HG03354 (cell line): ENCODE data around the gene PALLD.

Source experiments
- ATAC-seq: cut with Tn5 transposase; IDR thresholded peaks from one replicate; pipeline ENCODE4 v1.9.1; 2021; ENCODE audit warnings: mild to moderate bottlenecking; ENCODE audit not compliant: unreplicated experiment, poor library complexity, severe bottlenecking

PALLD gene

DNA sequence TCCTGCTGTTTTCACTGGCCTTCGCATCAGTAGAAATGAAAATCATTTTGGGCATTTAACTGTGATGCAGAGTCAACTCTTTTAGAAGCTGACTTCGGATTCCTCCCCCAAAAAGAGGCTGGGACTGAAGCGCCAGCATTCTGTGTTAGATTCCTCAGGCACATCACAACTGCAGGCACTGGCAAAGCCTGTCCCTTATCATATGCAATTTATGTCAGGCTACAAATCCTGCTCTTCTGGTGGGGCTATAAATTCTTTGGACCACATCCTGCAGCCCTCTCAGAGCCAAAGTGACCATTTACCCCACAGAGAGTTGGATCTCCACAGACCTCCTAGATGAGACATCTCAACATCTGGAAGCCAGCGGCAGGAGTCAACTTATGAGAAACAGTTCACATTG, 374.8 kb downstream of the PALLD start:
- no peak for ATAC-seq

- ATAC-seq, result no peak
These were observed 377.2 kb downstream of the PALLD start for GRCh38 chr4:168874083-168874482.

DNA sequence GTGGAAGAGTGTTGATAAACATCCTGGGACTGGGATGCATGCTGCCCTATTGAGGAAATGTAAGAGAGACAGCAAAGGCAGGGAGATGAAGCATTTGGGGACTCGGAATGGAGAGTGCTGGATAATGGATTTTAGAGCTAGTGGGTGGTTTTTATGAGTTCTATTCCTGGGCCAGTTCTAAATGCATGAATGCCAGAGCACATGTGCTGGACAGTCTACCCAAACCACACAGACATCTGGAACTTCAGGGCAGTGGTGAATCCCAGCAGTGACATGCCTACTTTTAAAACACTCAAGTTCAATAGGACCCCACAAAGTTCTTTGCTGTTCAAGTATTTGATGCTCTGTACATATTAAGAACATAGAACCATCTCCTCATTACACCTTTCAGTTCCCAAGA, 379.3 kb downstream of the PALLD start:
- no peak for ATAC-seq

- ATAC-seq, result peak; percentile 49
These were observed 380.9 kb downstream of the PALLD start for GRCh38 chr4:168877511-168878491.

- ATAC-seq, result no peak
These were observed 381.8 kb downstream of the PALLD start for GRCh38 chr4:168878623-168879022.

- ATAC-seq, result peak; percentile 42
These were observed 382.3 kb downstream of the PALLD start for GRCh38 chr4:168879188-168879587.

DNA sequence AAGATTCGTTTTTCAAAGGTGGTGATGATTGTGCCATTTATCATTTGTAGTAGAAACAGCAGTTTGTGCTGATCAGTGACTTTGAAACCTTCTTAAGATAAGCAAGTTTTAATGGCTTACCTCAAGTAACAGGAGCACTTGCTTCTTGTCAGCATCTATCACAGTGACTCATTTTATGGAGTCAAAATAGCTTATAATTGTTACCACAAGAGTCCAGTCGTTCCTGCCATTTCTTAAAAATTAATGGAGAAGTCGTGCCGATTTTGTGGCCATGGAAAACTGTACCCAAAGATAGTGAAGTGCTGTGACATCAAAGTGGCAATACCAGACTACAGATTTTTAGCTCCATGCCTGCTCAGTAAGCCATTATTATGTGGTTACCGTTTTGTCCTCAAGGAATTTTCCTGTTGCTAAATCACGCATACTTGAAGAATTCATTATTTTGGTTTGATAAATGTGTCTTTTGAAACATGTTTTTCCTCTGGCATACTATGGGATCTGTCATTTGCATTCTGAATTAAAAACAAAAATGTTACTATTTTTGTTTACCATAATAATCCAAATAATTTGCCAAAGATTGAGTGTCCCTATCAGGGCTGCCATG, 383.3 kb downstream of the PALLD start:
- ATAC-seq, result no peak

DNA sequence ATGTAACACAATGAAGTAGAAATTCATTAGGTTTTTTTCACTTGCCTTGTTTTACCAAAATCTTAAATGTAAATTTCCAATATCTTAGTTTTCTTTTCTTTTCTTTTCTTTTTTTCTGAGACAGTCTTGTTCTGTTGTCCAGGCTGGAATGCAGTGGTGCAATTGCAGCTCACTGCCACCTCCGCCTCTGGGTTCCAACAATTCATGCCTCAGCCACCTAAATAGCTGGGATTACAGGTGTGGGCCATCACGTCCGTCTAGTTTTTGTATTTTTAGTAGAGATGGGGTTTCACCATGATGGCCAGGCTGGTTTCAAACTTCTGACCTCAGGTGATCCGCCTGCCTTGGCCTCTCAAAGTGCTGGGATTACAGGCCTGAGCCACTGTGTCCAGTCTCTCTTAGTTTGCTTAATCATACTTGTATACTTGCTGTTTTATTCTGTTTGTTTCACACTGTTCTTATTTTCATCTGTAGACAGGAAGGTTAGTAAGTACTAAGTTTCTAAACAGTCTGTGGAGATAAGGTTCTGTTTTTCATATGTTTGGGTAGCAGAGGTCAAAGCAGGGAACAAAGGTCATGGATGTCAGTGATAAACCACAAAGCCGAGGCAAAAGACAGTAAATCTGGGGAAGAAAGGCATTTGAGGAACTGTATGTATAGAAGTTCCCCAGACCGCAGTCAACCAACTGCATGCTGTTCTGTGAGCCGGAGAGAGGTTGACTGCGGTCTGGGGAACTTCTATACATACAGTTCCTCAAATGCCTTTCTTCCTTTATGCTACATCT, 384.2 kb downstream of the PALLD start:
- peak; percentile 65 for ATAC-seq

GRCh38 chr4:168881781-168882420, 385.0 kb downstream of the PALLD start:
- ATAC-seq, result peak; percentile 1

DNA sequence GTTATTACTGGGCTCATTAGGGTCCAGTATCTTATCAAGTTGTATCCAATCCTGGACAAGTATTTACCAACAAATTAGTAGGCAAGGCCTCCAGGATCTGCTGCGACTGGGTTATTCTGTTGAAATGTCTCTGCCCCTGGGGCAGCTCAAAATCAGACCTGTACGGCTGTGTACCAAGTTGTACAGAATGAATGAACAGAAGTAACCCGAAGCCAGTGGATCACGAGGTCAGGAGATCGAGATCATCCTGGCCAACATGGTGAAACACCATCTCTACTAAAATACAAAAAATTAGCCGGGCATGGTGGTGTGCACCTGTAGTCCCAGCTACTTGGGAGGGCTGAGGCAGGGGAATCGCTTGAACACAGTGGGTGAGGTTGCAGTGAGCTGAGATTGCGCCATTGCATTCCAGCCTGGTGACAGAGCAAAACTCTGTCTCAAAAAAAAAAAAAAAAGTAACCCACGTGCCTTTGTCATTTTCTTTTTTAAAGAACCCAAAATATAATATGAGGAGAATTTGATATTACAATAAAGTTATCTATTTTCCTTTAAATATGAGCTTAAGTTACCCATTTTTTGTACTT, 385.9 kb downstream of the PALLD start:
- ATAC-seq, result no peak

- ATAC-seq, result no peak
These were observed 386.7 kb downstream of the PALLD start for GRCh38 chr4:168883513-168883912.

DNA sequence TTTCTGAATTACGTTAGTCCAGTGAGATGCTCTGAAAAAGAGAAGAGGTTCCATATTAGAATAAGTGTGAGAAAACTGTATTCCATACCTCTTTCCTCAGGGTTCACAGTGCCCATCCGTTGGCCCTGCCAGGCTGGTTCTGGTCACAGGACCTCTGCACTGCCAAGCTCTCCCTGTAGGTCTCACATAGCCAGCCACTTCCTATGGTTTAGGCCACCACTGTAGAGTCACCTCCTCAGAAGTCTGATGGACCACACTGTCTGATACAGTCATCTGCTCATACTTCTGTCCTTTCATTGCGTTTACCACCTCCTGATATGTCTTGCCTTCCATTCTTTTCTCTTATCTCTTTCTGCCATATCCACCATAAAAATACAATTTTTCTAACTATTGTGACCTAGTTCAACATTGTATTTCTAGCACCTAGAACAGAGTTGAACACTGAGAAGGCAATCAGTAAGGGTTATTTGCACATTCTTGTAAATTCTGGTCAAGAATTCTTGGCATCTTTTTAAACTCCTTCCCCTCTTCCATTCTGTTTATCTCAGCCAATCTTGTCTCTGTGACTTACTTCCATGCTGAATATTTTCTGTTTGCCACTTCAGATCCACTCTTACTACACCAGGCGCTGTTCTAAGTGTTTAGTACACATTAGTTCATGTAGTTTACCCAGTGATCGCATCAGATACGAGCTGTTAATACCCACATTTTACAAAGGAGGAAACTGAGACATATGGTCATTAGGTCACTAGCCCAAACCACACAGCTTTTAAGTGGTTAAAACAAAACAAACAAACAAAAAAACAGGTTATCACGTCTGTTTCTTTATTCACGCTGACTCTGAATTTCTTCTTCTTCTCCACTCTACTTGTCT, 387.6 kb downstream of the PALLD start:
- no peak for ATAC-seq

DNA sequence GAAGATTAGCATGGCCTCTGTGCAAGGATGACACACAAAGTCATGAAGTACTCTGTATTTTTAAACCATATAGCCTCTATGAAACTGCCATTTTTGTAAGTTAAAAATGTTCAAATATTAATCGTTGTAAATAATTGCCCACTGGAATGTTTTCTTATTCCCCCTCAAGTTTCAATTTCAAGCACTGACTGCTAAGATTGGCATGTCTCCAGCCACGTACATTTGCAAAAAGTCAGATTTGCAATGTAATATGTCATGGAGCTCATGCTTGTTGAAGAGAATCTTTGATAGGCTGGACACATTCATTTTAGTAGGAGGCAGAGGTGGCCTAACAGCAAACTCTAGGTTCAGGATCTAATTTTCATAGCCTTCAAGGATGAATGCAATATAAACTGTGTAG, 388.5 kb downstream of the PALLD start:
- ATAC-seq, result no peak

DNA sequence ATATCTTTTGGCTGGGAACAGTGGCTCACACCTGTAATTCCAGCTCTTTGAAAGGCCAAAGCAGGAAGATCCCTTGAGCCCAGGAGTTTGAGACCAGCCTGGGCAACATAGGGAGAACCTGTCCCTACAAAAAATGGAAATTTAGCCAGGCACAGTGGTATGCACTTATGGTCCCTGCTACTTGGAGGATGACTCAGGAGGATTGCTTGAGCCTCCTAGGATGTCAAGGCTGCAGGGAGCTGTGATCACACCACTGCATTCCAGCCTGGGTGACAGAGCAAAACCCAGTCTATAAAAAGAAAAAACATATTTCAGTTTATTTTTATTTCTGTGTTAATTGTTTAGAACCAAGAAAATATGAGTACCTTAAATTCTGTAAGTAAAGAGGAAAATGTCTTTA, 389.5 kb downstream of the PALLD start:
- ATAC-seq, result no peak

DNA sequence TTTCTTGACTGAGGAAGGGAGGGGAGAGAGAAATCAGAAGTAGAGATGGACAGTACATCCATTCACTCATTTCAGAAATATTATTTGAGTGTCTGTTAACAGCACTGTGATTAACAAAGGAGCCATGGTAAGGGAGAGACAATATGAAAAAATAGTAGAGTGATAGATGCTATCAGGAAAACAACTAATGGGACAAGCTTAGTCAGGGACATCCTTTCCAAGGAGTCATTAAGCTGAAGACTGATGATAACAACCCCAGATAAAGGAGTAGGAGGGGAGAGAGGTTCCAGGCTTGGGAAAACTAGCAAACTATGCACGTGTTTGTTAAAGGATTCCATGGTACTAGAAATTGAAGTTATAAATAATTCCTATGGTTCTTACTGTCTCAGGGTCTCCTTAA, 391.0 kb downstream of the PALLD start:
- no peak for ATAC-seq

DNA sequence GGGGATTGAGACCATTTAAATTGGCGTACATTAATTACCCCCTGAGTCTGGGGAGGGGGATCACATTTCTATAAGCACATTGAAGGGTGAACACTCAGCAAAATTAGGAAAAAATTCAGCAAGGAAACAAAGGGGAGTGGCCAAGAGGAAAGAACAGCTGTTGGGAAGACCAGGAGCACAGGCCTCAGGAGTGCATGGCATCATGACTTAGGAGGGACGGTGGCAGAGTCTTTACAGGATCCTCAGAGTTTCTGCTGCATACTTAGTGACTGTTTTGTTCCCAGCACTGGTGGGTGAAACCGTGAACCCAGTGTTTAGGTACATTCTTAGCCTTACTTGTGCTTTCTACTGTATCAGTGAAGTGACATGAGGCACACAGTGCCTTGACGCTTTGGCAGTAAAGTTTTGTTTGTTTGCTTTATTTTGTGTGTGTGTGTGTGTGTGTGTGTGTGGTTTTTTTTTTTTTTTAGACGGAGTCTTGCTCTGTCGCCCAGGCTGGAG, 391.9 kb downstream of the PALLD start:
- ATAC-seq, result no peak

- no peak for ATAC-seq
These were observed 394.2 kb downstream of the PALLD start for GRCh38 chr4:168891086-168891485.

DNA sequence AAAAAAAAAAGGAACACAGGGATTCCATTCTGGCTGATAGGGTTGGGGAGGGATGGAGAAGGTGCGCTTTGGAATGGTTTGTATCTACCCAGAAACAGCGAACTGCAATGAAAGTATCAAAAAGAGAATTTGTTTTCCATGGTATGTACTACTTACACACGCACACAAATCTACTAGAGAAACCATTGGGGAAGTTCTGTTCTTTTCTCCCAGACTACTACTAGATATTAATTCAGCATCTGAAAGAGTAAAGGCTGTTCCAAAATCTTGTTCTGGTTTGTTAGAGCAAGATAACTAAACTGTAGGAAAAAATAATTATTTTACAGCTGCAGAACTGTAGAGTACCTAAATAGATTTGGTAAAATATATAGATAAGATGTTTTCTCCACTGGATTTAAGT, 394.8 kb downstream of the PALLD start:
- ATAC-seq, result no peak

DNA sequence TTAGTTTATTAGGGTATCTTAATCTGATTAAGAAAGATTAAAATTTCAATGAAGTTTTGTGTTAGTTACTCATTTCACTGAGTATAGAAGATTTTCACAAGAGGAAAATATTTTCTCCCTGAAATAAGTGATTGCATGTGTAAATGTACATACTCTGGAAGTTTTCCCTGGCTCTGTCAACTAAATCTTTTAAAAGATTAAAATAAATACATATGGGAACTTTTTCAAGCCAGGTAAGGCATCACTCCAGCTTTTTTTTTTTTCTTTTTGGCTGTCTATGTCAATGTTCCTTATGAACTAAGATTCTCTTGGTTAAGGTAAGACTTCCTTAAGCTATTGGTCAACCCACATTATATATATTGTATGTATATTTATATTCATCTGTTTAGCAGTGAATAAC, 395.6 kb downstream of the PALLD start:
- no peak for ATAC-seq
